GM19351 (cell line): ENCODE measurements around the gene IRGM.

Experiments used
- ATAC-seq: cut with Tn5 transposase; IDR thresholded peaks from one replicate; pipeline ENCODE4 v1.9.1; 2021; ENCODE audit warnings: mild to moderate bottlenecking, moderate library complexity; ENCODE audit not compliant: unreplicated experiment

IRGM gene

DNA sequence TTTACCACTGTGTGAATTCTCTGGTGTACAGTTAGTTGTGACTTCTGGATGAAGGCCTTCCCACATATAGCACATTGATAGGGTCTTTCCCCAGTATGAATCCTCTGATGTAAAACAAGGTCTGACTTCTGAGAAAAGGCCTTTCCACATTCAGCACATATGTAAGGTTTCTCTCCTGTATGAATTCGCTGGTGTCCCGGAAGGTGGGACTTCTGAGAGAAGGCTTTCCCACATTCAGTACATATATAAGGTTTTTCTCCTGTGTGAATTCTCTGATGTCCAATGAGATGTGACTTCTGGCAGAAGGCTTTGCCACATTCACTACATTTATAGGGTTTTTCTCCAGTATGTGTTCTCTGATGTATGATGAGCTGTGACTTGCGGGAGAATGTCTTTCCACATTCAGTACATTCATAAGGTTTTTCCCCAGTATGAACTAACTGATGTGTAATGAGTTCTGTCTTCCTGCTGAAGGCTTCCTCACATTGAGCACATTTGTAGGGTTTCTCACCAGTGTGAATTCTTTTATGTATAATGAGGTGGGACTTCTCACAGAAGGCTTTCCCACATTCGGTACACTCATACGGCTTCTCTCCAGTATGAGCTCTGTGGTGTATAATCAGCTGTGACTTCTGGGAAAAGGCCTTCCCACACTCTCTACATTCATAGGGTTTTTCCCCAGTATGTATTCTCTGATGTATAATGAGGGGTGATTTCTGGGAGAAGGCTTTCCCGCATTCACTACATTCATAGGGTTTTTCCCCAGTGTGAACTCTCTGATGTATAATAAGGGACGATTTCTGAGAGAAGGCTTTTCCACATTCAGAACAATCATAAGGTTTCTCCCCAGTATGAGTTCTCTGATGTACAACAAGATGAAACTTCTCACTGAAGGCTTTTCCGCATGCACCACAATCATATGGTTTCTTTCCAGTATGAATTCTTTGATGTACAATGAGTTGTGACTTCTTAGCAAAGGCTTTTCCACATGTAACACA is 49.4 kb downstream of the IRGM start:
- no peak for ATAC-seq
